ENCODE results near the gene CPE.

The CPE gene

GRCh38 chr4:165361810-165362209, 17.0 kb upstream of the CPE start:
- no peak overlapping the region for H3K4me3 ChIP-seq (ENCODE audit: low read depth, low read length)
- DNase-seq (ENCODE audit: low read depth) = no peak

GRCh38 chr4:165364452-165365080, 14.2 kb upstream of the CPE start:
- DNase-seq (ENCODE audit: low read depth) = no peak

DNA sequence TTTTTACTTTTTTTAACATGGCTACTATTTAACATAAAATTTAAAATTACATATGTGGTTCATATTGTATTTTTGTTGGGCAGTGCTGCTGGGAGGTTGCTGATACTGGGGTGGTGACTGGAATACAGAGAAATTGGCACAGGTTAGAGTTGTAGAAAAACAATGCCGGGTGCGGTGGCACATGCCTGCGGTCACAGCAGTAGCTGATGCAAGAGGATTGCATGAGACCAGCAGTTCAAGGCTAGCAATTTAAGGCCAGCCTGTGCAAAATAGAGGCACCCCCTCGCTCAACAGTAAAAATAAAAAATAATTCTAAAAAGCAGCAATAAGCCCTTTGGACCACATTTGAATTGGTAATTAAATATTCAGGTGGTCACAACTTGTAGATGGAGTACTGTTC, 11.8 kb upstream of the CPE start:
- DNase-seq (ENCODE audit: low read depth) = no peak
- H3K4me3 ChIP-seq (ENCODE audit: low read depth, low read length) = no peak overlapping the region

More at GRCh38 chr4:165364452-165365080, 14.2 kb upstream of the CPE start:
- no peak overlapping the region for H3K4me3 ChIP-seq (ENCODE audit: low read depth, low read length)

- H3K4me3 ChIP-seq (ENCODE audit: low read depth, low read length) = no peak overlapping the region
- DNase-seq (ENCODE audit: low read depth) = no peak
Measured at GRCh38 chr4:165368114-165368513, 10.7 kb upstream of the CPE start.

DNA sequence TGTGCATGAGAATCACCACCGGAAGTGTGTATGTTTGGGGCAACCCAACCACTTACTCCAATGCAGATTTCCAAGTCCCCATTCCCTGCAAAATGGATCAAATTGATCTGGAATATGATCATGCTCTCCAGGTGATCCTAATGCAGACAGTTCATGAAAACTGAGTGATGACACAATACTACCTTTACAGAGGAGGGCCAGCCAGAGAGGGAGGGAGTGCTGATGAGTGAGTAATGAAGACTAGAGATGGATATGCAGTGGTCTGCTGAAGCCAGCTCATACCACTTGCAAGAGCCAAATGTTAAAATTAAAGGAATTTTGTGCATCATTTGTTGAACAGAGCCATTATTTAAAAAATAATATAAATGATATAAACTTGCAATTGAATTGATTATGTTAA, 10.2 kb upstream of the CPE start:
- no peak for DNase-seq (ENCODE audit: low read depth)
- no peak overlapping the region for H3K4me3 ChIP-seq (ENCODE audit: low read depth, low read length)

DNA sequence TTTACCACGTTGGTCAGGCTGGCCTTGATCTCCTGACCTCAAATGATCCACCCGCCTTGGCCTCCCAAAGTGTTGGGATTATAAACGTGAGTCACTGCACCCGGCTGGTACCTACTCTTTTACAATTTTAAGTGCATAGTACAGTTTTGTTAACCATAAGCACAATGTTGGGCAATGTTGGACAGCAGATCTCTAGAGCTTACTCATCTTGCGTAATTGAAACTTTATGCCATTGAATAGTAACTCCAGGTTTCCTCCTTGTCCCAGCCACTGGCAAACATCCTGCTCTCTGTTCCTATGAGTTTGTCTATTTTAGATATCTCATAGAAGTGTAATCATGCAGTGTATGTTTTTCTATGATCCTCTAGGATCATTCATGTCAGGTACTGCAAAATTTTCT, 9.3 kb upstream of the CPE start:
- DNase-seq (ENCODE audit: low read depth) = peak; percentile 57
- no peak overlapping the region for H3K4me3 ChIP-seq (ENCODE audit: low read depth, low read length)

- no peak for DNase-seq (ENCODE audit: low read depth)
Measured at GRCh38 chr4:165370530-165370929, 8.3 kb upstream of the CPE start.

DNA sequence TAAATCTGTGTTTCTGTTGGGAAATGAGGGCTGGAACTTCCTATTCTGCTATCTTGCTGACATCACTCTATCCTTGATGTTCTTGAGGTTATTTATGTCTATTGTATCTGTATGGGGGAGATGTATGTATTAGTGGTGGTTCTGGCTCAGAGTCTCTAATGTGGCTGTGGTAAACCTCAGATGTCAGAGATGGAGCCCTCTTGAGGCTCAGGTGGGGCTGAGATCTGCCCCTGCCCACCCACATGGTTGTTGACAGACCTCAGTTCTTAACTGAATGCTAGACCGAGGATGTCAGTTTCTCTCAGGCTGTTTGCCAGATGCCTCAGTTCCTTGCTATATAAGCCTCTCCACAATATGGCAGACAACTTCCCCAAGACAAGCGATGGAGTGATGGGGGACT, 3.3 kb upstream of the CPE start:
- no peak for DNase-seq (ENCODE audit: low read depth)

More at GRCh38 chr4:165370530-165370929, 8.3 kb upstream of the CPE start:
- H3K4me3 ChIP-seq (ENCODE audit: low read depth, low read length) = no peak overlapping the region

GRCh38 chr4:165378398-165378744, 437 bp upstream of the CPE start:
- no peak for DNase-seq (ENCODE audit: low read depth)
- peak overlapping the region; percentile 58 for H3K4me3 ChIP-seq (ENCODE audit: low read depth, low read length)

More for the DNA sequence above, 3.3 kb upstream of the CPE start:
- no peak overlapping the region for H3K4me3 ChIP-seq (ENCODE audit: low read depth, low read length)

- no peak for DNase-seq (ENCODE audit: low read depth)
- peak overlapping the region; percentile 58 for H3K4me3 ChIP-seq (ENCODE audit: low read depth, low read length)
Measured at GRCh38 chr4:165379678-165380064, 863 bp downstream of the CPE start.

DNA sequence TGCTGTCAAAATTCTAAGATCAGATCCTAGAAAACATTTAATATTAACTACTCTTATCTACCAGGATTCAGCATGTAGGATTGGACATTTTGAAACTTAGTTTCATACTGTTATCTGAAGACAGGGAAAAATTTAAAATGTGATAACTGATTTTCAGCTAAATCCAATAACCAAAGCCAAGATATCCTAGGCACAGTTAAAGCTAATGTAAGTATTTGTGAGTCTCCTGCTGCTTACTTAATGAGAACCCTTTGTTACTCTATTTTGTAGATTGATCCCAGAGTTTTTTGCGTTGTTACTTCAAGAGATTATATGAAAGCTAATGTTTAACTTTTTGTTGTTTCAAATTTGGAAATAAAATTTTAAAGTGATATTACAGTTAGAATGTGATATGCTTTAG, 2.0 kb downstream of the CPE start:
- no peak for DNase-seq (ENCODE audit: low read depth)
- H3K4me3 ChIP-seq (ENCODE audit: low read depth, low read length) = no peak overlapping the region

- no peak overlapping the region for H3K4me3 ChIP-seq (ENCODE audit: low read depth, low read length)
- no peak for DNase-seq (ENCODE audit: low read depth)
Measured at GRCh38 chr4:165381821-165382373, 3.1 kb downstream of the CPE start.

DNA sequence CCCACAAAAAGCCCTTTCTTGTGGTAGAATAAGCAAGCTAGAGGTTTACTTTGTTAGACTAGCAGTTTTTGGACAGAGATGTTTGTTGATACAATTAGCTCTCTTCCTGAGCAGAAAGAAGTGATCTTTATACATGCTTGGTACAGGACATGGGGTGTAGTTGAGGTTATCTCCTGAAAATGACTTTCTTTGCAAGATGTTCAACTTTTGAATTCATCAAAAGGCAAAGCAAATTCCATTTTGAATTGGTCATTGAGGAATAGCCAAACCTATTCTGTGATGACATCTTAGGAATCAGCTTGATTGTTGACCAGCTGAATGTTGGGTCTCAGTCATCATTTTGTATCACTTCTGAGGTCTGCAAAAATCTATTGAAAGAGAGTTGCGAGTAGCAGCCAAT, 3.8 kb downstream of the CPE start:
- no peak overlapping the region for H3K4me3 ChIP-seq (ENCODE audit: low read depth, low read length)
- DNase-seq (ENCODE audit: low read depth) = no peak

DNA sequence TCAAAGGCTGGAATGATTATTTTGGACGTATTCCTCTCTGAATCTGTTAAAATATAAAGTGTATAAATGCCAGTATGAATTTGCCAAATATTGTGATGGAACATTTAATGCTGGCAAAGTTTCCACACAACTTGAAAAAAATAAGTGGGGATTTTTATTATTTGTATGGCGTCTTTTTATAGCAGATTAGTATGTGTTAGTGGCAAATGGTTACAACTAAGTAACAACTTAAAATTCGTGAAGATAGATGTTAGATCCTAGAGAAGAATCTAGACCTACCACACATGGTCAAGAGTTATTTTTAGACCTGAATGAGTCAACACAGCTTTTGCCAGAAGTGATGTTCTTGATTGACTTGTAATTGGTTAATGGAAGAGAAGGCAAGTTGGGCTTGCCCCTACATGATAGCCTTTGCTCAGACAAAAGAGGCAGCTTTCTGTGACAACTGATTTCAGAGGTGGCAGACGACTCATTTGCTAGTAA, 4.8 kb downstream of the CPE start:
- no peak for DNase-seq (ENCODE audit: low read depth)
- no peak overlapping the region for H3K4me3 ChIP-seq (ENCODE audit: low read depth, low read length)

DNA sequence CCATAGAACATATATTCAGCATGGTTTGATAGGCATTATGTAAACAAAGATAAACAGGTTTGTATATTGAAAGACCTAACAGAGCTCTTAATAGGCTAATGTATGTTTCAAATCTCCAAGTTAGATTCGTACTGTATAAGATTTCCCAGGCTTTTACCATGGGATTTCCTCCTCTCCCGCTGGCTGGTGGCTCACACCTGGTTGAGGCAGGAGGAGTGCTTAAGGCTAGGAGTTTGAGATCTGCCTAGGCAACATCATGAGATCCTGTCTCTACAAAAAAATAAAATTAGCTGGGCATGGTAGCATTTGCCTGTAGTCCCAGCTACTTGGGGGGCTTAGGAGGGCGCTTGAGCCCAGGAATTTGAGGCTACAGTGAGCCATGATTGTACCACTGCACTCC, 5.4 kb downstream of the CPE start:
- DNase-seq (ENCODE audit: low read depth) = no peak

GRCh38 chr4:165384598-165384997, 5.8 kb downstream of the CPE start:
- DNase-seq (ENCODE audit: low read depth) = no peak
- H3K4me3 ChIP-seq (ENCODE audit: low read depth, low read length) = no peak overlapping the region

More for the DNA sequence above, 5.4 kb downstream of the CPE start:
- H3K4me3 ChIP-seq (ENCODE audit: low read depth, low read length) = no peak overlapping the region

GRCh38 chr4:165385126-165385525, 6.3 kb downstream of the CPE start:
- H3K4me3 ChIP-seq (ENCODE audit: low read depth, low read length) = no peak overlapping the region
- DNase-seq (ENCODE audit: low read depth) = no peak

DNA sequence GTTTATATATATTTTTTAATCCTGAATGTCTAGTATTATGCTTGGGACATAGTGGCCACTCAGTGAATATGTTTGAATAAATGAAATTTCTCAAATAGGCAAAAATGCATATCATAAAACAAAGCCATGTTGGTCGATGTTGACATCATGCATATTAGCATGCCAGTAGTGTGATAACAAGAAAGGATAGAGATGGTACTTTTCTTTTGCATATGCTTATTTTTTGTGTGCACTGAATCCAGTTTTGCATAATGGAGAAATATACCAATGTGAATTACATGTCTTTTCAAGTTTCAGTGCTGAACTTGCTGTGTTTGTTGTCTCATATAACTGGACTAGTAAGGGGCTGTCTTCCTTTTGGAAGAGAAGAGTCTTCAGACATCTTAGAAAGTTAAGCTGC, 7.5 kb downstream of the CPE start:
- H3K4me3 ChIP-seq (ENCODE audit: low read depth, low read length) = no peak overlapping the region
- no peak for DNase-seq (ENCODE audit: low read depth)

- no peak for DNase-seq (ENCODE audit: low read depth)
- no peak overlapping the region for H3K4me3 ChIP-seq (ENCODE audit: low read depth, low read length)
Measured at GRCh38 chr4:165388756-165389155, 9.9 kb downstream of the CPE start.

DNA sequence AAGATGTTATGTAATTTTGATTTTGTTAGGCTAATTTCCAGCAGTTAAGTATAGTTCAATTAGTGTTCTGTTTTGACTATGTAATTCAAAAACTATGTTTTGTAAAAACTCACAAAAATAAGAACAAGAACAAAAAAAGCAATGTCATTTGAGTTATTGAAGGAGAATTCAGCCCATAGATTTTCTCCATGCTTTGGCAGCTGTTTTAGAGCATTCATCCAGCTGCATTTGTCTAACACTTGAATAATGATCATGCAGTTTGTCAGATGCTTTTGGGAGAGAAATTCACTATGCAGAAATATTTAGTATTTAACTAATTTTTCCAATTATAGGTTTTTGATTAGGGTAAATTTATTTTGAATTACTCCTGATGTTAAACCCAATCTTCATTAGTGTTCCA, 14.2 kb downstream of the CPE start:
- no peak overlapping the region for H3K4me3 ChIP-seq (ENCODE audit: low read depth, low read length)
- DNase-seq (ENCODE audit: low read depth) = no peak

DNA sequence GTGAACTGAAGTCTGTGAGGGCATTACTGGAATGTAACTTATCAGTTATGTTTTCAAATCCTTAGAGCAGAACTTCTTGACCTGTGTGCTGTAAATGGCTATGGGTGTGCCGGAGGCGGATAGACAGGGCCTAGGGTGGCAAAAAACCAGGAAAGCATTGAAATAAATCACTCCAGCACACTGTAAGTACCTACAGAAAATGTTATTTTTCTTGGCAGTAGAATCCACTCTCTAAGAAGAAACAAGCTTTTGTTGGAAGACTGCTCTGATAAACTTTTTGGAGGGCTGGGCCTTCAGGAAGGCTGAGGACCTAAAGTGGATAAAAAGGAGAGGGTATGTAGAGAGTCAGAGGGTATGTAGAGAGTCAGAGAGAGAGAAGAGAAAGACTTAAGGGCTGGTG, 14.9 kb downstream of the CPE start:
- H3K4me3 ChIP-seq (ENCODE audit: low read depth, low read length) = no peak overlapping the region
- DNase-seq (ENCODE audit: low read depth) = no peak

DNA sequence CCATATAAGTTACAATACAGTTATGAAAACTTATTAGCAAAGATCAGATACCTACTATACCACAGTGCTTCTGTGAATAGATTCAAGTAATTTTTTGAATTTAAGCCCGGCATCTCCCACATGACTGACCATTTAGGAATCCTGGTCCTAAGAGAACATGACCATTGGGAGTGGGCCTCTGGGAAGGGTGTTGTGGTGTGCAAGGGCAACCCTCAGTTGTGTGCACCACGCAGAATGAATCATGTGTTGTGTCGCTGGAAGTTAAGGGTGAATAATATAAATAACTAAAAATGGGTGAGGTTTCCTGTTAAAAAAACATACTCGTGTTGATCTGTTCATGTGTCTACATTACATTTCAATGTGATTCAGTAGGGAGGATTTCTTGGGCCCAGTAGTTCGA, 15.5 kb downstream of the CPE start:
- DNase-seq (ENCODE audit: low read depth) = peak; percentile 67
- no peak overlapping the region for H3K4me3 ChIP-seq (ENCODE audit: low read depth, low read length)
